NK-92 (cell line): Measurements from ENCODE around the gene PTGER2.

ENCODE experiments used
- DNase-seq: peaks from one replicate; lab custom pipeline; 2025; ENCODE audit not compliant: unreplicated experiment; lab: John Stamatoyannopoulos, UW

Gene PTGER2, protein sequence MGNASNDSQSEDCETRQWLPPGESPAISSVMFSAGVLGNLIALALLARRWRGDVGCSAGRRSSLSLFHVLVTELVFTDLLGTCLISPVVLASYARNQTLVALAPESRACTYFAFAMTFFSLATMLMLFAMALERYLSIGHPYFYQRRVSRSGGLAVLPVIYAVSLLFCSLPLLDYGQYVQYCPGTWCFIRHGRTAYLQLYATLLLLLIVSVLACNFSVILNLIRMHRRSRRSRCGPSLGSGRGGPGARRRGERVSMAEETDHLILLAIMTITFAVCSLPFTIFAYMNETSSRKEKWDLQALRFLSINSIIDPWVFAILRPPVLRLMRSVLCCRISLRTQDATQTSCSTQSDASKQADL

GRCh38 chr14:52313903-52314594 is at the start of gene PTGER2:
Gene PTGER2 (plus strand): TSS chr14:52314312. CDS start chr14:52314549, 237 bp downstream.
- no peak for DNase-seq

DNA sequence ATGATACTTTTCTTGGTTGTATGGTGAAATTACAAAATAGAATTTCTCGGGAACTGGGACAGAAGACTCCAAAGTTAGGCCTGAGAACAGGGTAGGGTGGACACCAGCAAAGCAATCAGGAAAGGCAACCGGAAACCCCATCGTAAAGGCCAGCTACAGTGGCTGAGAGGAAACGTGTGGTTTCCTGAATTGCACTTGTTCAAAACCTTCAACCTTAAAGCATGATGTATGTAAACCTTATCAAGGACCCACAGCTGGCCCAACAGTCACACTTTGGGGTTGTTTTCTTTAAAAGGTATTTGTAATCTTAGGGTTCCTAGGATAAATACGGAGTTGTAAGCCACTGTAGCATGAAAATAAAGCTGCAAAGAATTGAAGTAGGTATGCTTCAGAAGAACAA is 48.9 kb upstream of the PTGER2 start:
- DNase-seq = no peak

DNA sequence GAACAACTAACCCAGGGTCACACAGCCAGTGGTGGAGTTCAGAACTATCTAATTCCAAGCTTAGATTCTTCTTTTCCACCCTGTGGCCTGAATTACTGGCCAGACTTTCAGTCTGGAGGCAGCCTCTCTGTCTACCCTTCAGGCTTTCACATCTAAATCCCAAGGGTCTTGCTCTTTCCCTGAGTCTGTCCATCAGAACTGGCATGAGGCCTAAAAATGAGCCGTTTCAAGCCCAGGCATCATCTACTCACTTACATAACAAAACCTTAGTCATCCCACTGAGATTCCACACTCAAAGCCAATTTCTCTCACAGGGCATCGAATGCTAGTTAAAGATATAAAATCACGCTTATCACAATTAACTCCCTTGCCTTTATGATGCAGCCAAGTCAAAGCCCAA is 47.9 kb upstream of the PTGER2 start:
- DNase-seq = no peak

DNA sequence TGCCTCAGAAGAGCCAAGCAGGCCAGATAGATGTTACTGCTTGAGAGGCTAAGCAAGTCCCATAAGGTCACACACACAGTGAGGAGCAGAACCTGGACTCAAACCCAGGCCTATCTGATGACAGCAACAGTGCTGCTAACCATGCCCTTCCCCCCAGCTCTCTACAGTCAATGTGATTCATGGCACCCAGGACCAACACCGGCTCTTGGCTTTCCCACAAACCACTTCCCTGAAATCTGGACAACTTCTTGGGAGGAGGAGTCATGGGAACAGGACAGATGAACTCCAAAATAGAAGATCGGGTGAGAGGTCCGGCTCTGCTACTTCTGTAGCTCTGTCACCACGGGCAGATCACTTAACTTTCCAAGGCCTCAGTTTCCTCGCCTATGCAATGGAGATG is 47.3 kb upstream of the PTGER2 start:
- DNase-seq = no peak

DNA sequence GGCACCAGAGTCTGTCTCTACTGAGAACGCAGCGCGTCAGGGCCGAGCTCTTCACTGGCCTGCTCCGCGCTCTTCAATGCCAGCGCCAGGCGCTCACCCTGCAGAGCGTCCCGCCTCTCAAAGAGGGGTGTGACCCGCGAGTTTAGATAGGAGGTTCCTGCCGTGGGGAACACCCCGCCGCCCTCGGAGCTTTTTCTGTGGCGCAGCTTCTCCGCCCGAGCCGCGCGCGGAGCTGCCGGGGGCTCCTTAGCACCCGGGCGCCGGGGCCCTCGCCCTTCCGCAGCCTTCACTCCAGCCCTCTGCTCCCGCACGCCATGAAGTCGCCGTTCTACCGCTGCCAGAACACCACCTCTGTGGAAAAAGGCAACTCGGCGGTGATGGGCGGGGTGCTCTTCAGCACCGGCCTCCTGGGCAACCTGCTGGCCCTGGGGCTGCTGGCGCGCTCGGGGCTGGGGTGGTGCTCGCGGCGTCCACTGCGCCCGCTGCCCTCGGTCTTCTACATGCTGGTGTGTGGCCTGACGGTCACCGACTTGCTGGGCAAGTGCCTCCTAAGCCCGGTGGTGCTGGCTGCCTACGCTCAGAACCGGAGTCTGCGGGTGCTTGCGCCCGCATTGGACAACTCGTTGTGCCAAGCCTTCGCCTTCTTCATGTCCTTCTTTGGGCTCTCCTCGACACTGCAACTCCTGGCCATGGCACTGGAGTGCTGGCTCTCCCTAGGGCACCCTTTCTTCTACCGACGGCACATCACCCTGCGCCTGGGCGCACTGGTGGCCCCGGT is 46.4 kb upstream of the PTGER2 start, which contains the start of gene PTGDR:
TSS of gene PTGDR (plus strand) at position 198 of the 778 bp plus-strand sequence. CDS start at position 315, 117 bp downstream.
- DNase-seq = no peak

DNA sequence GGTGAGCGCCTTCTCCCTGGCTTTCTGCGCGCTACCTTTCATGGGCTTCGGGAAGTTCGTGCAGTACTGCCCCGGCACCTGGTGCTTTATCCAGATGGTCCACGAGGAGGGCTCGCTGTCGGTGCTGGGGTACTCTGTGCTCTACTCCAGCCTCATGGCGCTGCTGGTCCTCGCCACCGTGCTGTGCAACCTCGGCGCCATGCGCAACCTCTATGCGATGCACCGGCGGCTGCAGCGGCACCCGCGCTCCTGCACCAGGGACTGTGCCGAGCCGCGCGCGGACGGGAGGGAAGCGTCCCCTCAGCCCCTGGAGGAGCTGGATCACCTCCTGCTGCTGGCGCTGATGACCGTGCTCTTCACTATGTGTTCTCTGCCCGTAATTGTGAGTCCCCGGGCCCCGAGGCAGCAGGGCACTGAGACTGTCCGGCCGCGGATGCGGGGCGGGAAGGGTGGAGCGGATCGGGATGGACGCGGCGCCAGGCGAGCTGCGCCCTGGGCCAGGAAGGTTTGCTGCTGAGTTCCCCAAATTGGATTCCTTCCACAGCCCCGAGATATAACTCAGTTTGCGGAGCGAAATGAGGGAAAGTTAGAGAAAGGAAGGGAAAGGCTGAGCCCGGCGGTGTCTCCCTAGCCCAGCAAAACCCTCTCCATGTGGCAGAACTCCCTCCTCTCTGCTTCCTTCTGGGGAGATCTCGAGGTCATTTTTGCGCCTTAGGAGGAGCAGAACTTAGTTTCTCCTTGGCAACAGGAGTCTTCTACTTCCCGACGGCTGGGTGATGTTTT is 45.6 kb upstream of the PTGER2 start:
- no peak for DNase-seq

DNA sequence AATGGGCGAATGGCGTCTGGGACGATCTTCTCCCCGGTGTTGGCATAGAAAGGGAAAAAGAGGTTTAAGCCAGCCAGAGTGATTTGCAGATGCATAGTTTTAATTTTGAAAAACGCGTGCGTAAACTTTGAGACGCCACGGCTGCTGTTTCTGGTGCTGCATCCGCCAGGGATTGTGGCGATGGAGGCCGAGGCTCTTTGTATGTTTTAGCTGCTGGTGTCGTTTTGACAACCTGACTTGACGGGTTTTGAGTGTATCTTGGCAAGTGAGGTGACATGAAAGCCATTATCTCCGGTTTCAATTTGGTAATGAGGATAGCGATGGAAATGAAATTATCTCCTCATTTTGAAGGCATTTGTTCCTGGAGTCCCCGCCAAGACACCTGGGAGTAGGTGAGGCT is 45.0 kb upstream of the PTGER2 start:
- DNase-seq = no peak

GRCh38 chr14:52269982-52270381 is 44.1 kb upstream of the PTGER2 start:
- no peak for DNase-seq

GRCh38 chr14:52271538-52271937 is 42.6 kb upstream of the PTGER2 start:
- DNase-seq = no peak

- DNase-seq = no peak
These were observed 41.7 kb upstream of the PTGER2 start for GRCh38 chr14:52272375-52272774.

GRCh38 chr14:52275372-52275771 is 38.7 kb upstream of the PTGER2 start:
- no peak for DNase-seq

DNA sequence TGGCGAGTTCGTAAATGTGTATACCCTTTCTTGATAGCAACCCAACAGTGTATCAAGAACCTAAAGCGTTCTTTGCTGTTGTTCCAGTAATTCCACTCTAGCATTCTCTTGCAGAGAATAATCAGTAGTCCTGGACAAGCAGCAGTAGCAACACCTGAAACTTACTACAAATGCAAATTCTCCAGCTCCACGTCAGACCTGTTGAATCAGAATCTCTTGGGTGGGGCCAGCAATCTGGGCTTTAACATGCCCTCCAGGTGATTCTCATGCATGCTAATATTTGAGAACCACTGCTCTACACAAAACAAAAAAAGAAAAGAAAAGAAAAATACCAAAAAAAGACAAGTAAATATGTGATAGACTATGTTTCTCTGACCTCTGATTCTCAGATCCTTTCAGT is 36.6 kb upstream of the PTGER2 start:
- no peak for DNase-seq

DNA sequence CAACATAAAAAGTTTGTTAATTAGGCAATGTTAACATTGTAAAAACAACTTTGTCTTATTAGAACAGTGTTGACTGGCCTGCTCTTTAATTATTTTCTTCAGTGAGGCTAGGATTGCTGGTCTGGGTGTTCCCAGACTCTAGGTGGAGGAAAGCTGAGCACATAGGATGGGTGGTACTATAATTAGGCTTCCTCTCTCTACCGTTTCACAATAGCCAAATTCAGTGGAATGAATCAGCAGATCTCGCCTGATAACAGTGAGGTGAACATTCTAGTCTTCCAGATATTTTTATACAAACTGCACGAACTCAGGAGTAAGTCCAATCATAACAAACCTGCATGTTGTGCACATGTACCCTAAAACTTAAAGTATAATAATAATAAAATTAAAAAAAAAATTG is 34.7 kb upstream of the PTGER2 start:
- no peak for DNase-seq

- DNase-seq = no peak
These were observed 31.0 kb upstream of the PTGER2 start for GRCh38 chr14:52283099-52283498.

GRCh38 chr14:52286661-52287649 is 27.2 kb upstream of the PTGER2 start:
- no peak for DNase-seq

DNA sequence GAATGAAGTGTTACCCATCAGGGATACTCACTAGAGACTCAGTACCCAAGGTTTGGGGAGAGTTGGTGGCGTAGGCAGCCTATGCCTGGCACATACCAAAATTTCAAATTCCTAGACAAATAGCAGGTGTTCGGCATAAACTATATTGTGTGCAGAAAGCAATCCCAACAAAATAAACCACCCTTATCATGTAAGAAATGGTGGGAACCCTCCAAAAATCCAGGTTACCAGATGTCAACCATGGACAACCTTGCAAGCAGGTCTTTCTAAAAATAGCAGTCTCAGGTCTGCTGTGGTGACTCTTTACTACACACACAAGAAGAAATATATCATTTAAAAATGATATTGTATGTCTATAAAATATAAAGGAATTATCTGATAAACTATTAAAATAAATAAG is 17.7 kb upstream of the PTGER2 start:
- DNase-seq = no peak

DNA sequence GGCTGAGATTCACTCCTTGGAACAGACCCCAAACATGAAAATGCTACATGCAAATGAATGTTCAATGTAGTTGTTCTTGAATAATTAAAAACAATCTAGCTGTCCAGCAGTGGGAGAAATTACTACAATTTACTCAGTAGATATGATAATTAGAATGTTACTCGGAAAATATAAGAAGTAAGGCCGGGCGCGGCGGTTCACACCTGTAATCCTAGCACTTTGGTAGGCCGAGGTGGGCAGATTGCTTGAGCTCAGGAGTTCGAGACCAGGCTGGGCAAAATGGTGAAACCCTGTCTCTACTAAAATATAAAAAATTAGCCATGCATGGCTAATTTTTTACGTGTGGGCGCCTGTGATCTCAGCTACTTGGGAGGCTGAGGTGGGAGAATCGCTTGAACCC is 15.3 kb upstream of the PTGER2 start:
- DNase-seq = no peak

DNA sequence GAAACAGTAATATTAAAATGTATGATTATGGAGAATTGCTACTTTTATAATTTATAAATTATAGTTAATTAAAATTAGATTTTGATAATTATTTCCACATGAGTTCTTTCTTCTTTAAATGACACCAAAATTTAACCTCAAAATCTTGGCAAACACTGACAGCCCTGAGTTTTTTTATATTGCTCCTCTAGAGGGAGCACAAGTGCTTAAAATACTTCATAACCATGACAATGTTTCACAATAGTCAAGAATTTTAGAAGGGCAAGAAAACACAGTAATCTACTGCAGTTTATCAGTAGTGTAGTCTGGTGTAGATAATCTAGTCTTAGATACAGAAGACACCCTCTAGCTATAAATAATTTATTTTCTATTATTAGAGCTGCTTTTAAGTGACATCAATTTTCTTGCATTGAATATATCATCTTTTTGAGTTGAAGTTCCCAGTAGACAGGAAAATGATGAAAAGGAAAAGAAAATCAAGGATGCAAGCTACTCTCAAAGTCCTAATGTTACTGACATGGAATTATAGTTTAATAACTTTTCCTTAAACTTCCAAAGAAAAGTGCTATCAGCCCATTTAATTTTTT is 14.3 kb upstream of the PTGER2 start:
- no peak for DNase-seq

DNA sequence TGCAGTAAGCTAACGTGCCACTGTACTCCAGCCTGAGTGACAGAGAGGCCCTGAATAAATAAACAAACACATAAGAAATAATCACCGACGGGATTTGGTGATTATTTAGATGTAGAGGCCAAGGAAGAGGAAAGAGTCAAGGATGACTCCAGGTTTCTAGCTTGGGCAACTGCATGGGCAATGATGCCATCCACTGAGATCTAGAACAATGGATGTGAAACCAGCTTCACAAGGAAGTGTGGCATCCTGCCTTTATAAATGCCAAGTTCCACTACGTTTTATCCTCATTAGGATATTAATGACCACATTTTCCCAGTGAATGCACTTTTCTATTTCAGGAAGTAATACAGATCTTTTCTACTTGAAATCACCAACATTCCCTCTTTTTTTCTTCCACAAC is 10.9 kb upstream of the PTGER2 start:
- no peak for DNase-seq
